Measurements from ENCODE around the gene ZNF224. TPM values are rescaled to one million over a fixed set of nuclear protein-coding genes. Genes with fewer than 3 reads are reported as not detected.
A peak's percentile ranks its signal among the peaks of the same experiment; 100 is the strongest.

Gene ZNF224
- 125 and 128 TPM in 2 replicates for total RNA-seq (2013; cell fraction: nucleolus; rRNA removed)
- total RNA-seq (2014; rRNA removed) (17.2 and 21.7 TPM in 2 replicates), total RNA-seq (2014; rRNA removed; fragmentation: Illumina TruSeq; extraction: Trizol) (20.1 and 20.7 TPM in 2 replicates), total RNA-seq (2021) (14.2 and 15.3 TPM in 2 replicates), polyA plus RNA-seq (2011; rRNA removed) (39.4 and 53.6 TPM in 2 replicates), polyA plus RNA-seq (2014; fragmentation: Illumina TruSeq; extraction: Trizol) (18.0 and 25.7 TPM in 2 replicates), polyA plus RNA-seq (2014; fragmentation: Nextera tagmentation; extraction: Ambion mirVana) (1 to 10 TPM; 6.8 to 7.8 TPM), polyA plus RNA-seq (2014; rRNA removed) (17.0 and 20.1 TPM in 2 replicates), polyA plus RNA-seq (2016; fragmentation: Nextera tagmentation; extraction: Ambion mirVana) (10 to 100 TPM; 12.4 to 17.2 TPM), polyA minus RNA-seq (2011; rRNA and poly(A)+ RNA removed) (34.6 and 39.4 TPM in 2 replicates), Bru-seq, nascent RNA (percentile 89 among the genes with signal in this experiment), BruChase-seq, experiment 1, labeled RNA remaining after a 6-hour chase (percentile 87 among the genes with signal in this experiment), BruChase-seq, experiment 2, labeled RNA remaining after a 2-hour chase (percentile 93 among the genes with signal in this experiment)
- polyA plus RNA-seq (2011; ENCODE audit: low read depth), result 14.8 TPM
- polyA plus RNA-seq (2011; cell fraction: cytosol; rRNA removed), result 19.1 TPM in 2 replicates
- polyA plus RNA-seq (2011; cell fraction: nucleus; rRNA removed), result 39.9 and 42.2 TPM in 2 replicates
- polyA plus RNA-seq (2012), result 17.5 and 20.5 TPM in 2 replicates
- 11.6 and 15.8 TPM in 2 replicates for polyA minus RNA-seq (2011; cell fraction: cytosol; rRNA and poly(A)+ RNA removed)
- polyA minus RNA-seq (2011; cell fraction: nucleus; rRNA and poly(A)+ RNA removed), result 32.8 and 51.7 TPM in 2 replicates
- long read RNA-seq, experiment 1, partial matches to known transcripts, result 0 of 4 reads
- long read RNA-seq, experiment 1, other reads (novel, unspliced or antisense), result 2 of 4 reads
- long read RNA-seq, experiment 2, transcript ZNF224-201 (6 exons, 3,980 nt), result major isoform, 11 of 35 reads
- long read RNA-seq, experiment 2, partial matches to known transcripts, result 0 of 35 reads
- long read RNA-seq, experiment 2, other reads (novel, unspliced or antisense), result 16 of 35 reads

DNA sequence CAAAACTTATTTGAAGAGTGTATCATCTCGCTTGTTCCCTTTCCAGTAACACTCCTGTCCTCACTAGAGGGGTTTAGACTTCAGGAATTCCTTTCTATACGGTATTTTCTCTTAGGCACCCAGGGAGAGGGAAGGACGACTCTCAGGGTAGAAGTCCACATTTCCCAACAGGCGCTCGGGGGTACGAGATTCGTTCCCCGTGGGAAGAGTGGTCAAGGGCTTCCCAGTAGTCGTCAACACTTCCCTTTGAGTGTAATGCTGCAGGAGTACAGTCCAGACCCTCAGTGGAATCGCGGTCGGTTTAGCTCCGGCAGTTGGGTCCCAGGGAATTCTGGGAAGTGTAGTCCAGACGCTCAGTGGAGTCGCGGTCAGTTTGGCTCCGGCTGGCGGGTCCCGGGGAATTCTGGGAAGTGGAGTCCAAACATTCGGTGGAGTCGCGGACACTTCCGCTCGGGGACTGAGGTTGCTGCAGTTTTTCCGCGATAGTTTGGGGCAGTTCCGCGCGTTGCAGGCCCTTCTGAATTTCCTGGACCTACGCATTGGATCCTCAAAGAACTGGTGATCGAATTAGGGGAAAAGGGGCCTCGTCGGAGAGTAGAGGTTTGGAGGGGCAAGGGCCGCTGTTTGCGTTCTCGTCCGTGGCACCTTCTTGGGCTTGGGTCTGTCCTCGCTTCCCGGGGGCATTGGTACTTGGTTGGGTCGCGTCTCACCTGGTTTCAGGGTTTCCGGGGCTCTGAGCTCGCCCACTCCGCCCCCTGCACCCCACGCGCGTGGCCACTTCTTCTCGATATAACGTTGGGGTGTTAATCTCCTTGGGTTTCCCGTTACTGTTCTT, at the start of gene ZNF224:
Gene ZNF224 (plus strand): TSS at position 431 of the 835 bp plus-strand sequence. CDS start 3,513 bp downstream, outside the sequence.
- Histone ChIP-seq H3K4me3 (peak within 1 kb of the TSS; percentile 97), H3K4me1 (ENCODE audit: control insufficient read depth, insufficient read depth, low read length) (no peaks in the 10 kb centered on the region), H3K27me3 (replicated peaks in 1 of 2; ENCODE audit: control insufficient read depth in 2 of 2, insufficient read depth in 2 of 2, low read length in 1 of 2) (no peaks in the 10 kb centered on the region), H3K79me2 (ENCODE audit: control insufficient read depth, insufficient read depth, low read length) (peaks cover 20% of the 10 kb centered on the region), H3K9me3 (replicated peaks; ENCODE audit: control insufficient read depth, insufficient read depth, low read length) (no peaks in the 10 kb centered on the region; the same call in 1 of the 3 replicates), H3K4me2 (ENCODE audit: control insufficient read depth, insufficient read depth) (peak within 1 kb of the TSS; percentile 89), H3K36me3 (ENCODE audit: control insufficient read depth in 2 of 2, insufficient read depth in 2 of 2, low read length in 1 of 2) (peaks cover 0 to 12% of the 10 kb centered on the region in 2 experiments; a peak in 2 of 4 replicates), H4K20me1 (ENCODE audit: control insufficient read depth, insufficient read depth) (no peaks in the 10 kb centered on the region), H3K27ac (ENCODE audit: control insufficient read depth, insufficient read depth) (peak within 1 kb of the TSS; percentile 43), H3K9ac (ENCODE audit: control insufficient read depth, insufficient read depth, low read length) (peak within 1 kb of the TSS; percentile 89), H2AFZ (ENCODE audit: control insufficient read depth, low read depth, low read length) (peak within 1 kb of the TSS; percentile 100)
- intact Hi-C loops (cut with micrococcal nuclease; ENCODE audit: unreplicated experiment), result loop anchor here (1.0 to 10.0 kb wide), 2 partner anchors 92 to 159 kb away; partner anchors contain the start of genes ZNF230 and ZNF45
- no TSS peak for BruUV-seq (replicated peaks)
- ChIA-PET SMC1A (ENCODE audit: uncharacterized antibody, unreplicated experiment) (interaction anchor here (0.8 to 2.5 kb wide), 10 partner anchors 8 to 426 kb away, joined by 3 to 8 read pairs (median 4); partner anchors contain the start of gene ZNF226), POLR2A (interaction anchor here (0.7 to 1.5 kb wide), 7 partner anchors 11 to 159 kb away, joined by 3 to 6 read pairs (median 3); partner anchors contain the start of genes ZNF155 and ZNF45), RAD21 (ENCODE audit: unreplicated experiment) (interaction anchor here (0.8 to 2.2 kb wide), 5 partner anchors 20 to 426 kb away, joined by 3 to 7 read pairs (median 4); partner anchors contain the start of gene ZNF226), CTCF (interaction anchor here (0.6 to 2.2 kb wide), 15 partner anchors 9 to 349 kb away, joined by 3 to 16 read pairs (median 4); partner anchors contain the start of genes ZNF222, ZNF223, ZNF225 and ZNF284)
- peak; percentile 95 for ATAC-seq
- peak; percentile 97 for FAIRE-seq
- under 1% methylated on average over 47 of the region's 50 CpGs for WGBS (ENCODE audit: insufficient coverage, insufficient replicate concordance, low lambda C conversion rate, missing lambda C conversion rate)
- in situ Hi-C loops (cut with MboI), result no loop called here
- DNase-seq (ENCODE audit: low read depth, low spot score), result peak; percentile 57
- TF ChIP-seq, protein P1, sequence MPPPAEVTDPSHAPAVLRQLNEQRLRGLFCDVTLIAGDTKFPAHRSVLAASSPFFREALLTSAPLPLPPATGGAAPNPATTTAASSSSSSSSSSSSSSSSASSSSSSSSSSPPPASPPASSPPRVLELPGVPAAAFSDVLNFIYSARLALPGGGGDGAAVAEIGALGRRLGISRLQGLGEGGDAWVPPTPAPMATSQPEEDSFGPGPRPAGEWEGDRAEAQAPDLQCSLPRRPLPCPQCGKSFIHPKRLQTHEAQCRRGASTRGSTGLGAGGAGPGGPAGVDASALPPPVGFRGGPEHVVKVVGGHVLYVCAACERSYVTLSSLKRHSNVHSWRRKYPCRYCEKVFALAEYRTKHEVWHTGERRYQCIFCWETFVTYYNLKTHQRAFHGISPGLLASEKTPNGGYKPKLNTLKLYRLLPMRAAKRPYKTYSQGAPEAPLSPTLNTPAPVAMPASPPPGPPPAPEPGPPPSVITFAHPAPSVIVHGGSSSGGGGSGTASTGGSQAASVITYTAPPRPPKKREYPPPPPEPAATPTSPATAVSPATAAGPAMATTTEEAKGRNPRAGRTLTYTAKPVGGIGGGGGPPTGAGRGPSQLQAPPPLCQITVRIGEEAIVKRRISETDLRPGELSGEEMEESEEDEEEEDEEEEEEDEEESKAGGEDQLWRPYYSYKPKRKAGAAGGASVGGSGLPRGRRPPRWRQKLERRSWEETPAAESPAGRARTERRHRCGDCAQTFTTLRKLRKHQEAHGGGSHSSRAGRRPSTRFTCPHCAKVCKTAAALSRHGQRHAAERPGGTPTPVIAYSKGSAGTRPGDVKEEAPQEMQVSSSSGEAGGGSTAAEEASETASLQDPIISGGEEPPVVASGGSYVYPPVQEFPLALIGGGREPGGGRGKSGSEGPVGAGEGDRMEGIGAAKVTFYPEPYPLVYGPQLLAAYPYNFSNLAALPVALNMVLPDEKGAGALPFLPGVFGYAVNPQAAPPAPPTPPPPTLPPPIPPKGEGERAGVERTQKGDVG (CRISPR knock-in tag; IDR thresholded peaks at IDR 0.05), result no peak
- TF ChIP-seq NR2C1 (IDR thresholded peaks at IDR 0.05), result peak; percentile 76
- no peak for TF ChIP-seq SMC3 (IDR thresholded peaks at IDR 0.05; ENCODE audit: borderline replicate concordance, low read length)
- TF ChIP-seq POU2F2 (IDR thresholded peaks at IDR 0.05; ENCODE audit: borderline replicate concordance, low read depth, low read length), result no peak
- TF ChIP-seq, protein P2, sequence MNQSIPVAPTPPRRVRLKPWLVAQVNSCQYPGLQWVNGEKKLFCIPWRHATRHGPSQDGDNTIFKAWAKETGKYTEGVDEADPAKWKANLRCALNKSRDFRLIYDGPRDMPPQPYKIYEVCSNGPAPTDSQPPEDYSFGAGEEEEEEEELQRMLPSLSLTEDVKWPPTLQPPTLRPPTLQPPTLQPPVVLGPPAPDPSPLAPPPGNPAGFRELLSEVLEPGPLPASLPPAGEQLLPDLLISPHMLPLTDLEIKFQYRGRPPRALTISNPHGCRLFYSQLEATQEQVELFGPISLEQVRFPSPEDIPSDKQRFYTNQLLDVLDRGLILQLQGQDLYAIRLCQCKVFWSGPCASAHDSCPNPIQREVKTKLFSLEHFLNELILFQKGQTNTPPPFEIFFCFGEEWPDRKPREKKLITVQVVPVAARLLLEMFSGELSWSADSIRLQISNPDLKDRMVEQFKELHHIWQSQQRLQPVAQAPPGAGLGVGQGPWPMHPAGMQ (IDR thresholded peaks at IDR 0.05; ENCODE audit: borderline replicate concordance), result no peak
- TF ChIP-seq ZZZ3 (IDR thresholded peaks at IDR 0.05; ENCODE audit: control insufficient read depth, insufficient read length, low read depth), result no peak
- no peak for TF ChIP-seq NR2C2 (IDR thresholded peaks at IDR 0.05; ENCODE audit: borderline replicate concordance, control insufficient read depth, insufficient read length, low read depth)
- TF ChIP-seq ESRRA (IDR thresholded peaks at IDR 0.05; ENCODE audit: low read length), result 0 out of 2 replicates have a peak, but pooled peaks have one; percentile 43
- no peak for TF ChIP-seq JUNB (IDR thresholded peaks at IDR 0.05)
- TF ChIP-seq SRF (IDR thresholded peaks at IDR 0.05; ENCODE audit: low read depth in 2 of 2, low read length in 2 of 2), result no peak
